SU-DHL-6 (cell line): ENCODE results near the gene FFAR4.

Experiments used
- CTCF ChIP-seq: fragments of 200-600 bp; sonication (generic); IDR thresholded peaks from one replicate; pipeline ENCODE4 v1.5.1; 2017; ENCODE audit warnings: antibody characterized with exemption, mild to moderate bottlenecking, low read length, moderate library complexity; ENCODE audit not compliant: insufficient read depth, poor library complexity, severe bottlenecking
- EZH2phosphoT487 ChIP-seq: fragments of 200-600 bp; sonication (generic), shearing (Covaris generic); conservative IDR thresholded peaks from 2 replicates; pipeline ENCODE4 v1.6.1; 2018; ENCODE audit warnings: mild to moderate bottlenecking, antibody characterized with exemption, low read length, moderate library complexity, mixed read lengths

- TF ChIP-seq CTCF (no peak), EZH2phosphoT487 (no peak)
Observed at GRCh38 chr10:93612311-93612710, 45.8 kb downstream of the FFAR4 start, which contains the start of gene PDE6C.
